ENCODE results near the gene S100A6.
A peak's percentile ranks its signal among the peaks of the same experiment; 100 is the strongest.

Gene S100A6

DNA sequence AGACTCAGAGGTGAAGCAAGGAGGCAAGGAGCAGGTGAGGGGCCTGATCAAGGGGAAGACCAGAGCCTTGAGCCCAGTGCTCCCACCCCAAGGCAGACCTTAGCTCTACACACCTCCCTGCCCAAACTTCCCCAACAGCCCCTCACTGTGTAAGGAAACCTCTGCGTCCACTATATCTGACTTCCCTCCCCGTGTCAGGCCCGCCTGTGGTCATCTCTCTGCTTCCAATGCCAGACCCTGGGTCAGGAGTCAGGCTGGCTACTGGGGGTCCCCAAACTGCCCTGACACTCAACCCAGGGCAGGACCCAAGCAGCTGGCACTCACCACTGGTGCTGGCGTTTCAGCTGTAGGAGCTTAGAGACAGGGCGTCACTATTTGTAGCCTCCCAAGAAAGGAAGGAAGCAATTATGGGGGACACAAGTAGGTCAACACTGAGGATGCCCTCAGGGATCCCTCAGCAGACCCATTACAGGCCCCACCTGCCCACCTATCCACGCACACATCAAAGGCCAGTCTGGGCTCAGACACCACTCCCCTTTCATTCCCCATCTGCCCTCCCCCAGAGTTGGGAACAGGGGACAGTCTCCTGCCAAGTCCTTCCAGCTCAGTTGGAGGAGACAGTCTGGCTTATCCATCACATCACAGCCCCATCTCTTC, 14.1 kb upstream of the S100A6 start:
- no peaks in the 10 kb centered on the region for H3K9me3 ChIP-seq (ENCODE audit: low read length)
- H3K4me3 ChIP-seq (ENCODE audit: low read depth in 1 of 2, low read length in 2 of 2): no peak overlapping the region
- peaks cover 69% of the 10 kb centered on the region for H3K4me1 ChIP-seq (ENCODE audit: insufficient read depth, low read length)
- no peak overlapping the region for H3K27ac ChIP-seq (ENCODE audit: low read depth, low read length)
- no peak overlapping the region for H3K9ac ChIP-seq (ENCODE audit: low read length)
- no peaks in the 10 kb centered on the region for H3K36me3 ChIP-seq (ENCODE audit: insufficient read depth, low read length)
- no peaks in the 10 kb centered on the region for H3K27me3 ChIP-seq (ENCODE audit: control insufficient read depth in 1 of 2, insufficient read depth in 2 of 2, low read length in 2 of 2)

DNA sequence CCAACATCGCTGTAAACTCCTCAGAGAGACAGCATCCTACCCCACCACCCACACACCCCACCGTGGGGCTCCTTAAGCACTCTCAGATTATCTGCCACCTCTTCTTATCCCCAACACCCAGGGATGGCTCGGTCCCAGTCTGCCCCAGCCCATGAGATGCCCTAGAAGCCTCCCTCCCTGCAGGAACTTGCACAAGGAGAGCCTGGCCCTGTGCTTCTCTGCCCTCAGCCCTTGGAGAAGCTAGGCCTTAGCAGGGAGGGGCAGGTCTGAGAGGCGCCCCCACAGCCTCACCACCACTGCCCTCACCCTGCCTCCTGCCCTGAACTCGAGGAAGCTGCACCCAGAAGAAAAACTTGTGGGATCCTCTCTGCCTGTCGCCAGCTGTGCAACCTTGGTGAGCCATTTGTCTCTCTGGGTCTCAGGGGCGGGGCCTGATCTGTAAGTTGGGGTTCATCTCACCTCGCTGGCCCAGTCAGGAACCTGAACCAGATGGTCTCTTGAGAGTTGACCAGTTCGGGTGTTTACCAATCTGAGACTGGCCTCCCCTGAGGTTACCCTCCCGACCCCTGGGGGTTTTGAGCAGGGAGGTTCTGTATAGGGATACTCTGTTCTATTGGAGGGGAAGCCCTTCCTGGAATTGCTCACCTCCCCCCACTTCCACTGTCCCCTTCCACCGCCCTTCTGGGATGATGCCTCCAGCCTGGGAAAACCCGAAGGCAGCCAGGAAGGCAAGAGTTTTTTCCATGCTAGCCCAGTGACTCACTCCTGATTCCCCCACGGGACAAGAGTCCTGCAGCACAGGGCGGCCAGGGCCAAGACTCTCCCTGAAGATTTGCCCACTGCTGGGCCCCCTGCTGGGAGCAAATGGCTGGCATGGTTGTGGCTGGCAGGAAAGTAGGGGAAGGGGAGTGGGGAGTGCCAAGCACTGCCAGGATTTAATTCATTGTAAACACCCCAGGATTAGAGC, 13.2 kb upstream of the S100A6 start, which contains the start of gene S100A3:
S100A3 (minus strand) TSS at position 537 of the 967 bp plus-strand sequence. CDS start 773 bp downstream, outside the sequence.
- no peak within 1 kb of the TSS for H3K9ac ChIP-seq (ENCODE audit: low read length)
- peaks cover 70% of the 10 kb centered on the region for H3K4me1 ChIP-seq (ENCODE audit: insufficient read depth, low read length)

DNA sequence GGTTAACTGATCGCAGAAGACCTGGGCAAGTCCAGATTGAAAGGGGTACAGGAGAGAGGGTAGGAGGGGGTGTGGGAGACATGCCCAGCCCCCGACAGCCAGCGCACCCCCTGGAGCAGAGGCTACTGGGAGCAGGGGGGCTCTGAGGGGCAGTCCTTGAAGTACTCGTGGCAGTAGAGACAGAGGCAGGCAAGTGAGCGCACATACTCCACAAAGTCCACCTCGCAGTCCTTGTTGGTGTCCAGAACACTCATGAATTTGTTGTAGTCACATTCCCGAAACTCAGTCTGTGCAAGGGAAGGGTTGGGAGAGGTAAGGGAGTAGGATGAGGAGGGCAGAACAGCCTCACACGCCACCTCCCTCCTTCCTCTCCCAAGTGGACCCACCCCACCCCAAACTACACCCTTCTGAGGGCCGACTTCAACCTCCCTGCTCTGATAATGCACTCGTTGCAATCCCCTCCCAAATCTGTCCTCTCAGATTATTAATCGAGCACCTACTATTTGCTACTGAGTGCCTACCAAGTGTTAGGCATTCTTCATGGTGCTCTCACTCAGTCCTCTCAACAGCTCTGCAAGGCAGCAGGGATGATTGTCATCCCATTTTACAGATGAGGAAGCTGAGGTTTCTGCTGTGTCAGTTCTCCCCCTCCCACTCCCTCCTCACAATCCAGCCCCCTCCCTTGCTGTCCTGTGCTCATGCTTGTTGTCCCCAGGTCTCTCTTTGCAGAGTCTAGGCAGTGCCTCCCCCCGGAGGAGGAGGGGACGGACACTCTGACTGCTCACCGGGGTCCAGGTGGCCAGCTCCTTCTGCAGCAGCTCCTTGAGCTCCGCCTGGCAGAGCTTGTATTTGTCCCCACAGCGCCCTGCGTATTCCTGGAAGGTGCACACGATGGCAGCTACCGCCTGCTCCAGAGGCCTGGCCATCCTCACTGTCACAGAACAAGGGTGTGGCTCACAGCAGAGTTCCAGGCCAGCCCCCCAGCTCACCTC, 12.1 kb upstream of the S100A6 start:
- H3K36me3 ChIP-seq (ENCODE audit: insufficient read depth, low read length): peaks cover 13% of the 10 kb centered on the region
- H3K9me3 ChIP-seq (ENCODE audit: low read length): no peaks in the 10 kb centered on the region
- H3K27ac ChIP-seq (ENCODE audit: low read depth, low read length): no peak overlapping the region
- H3K4me1 ChIP-seq (ENCODE audit: insufficient read depth, low read length): peaks cover 75% of the 10 kb centered on the region
- H3K4me3 ChIP-seq (ENCODE audit: low read depth in 1 of 2, low read length in 2 of 2): peak overlapping the region in 1 of 2 donors; percentile 29
- H3K9ac ChIP-seq (ENCODE audit: low read length): no peak overlapping the region
- H3K27me3 ChIP-seq (ENCODE audit: control insufficient read depth in 1 of 2, insufficient read depth in 2 of 2, low read length in 2 of 2): no peaks in the 10 kb centered on the region

More for the DNA sequence above, 13.2 kb upstream of the S100A6 start, which contains the start of gene S100A3:
- H3K4me3 ChIP-seq (ENCODE audit: low read depth in 1 of 2, low read length in 2 of 2): peak within 1 kb of the TSS in 1 of 2 donors; percentile 29
- H3K9me3 ChIP-seq (ENCODE audit: low read length): no peaks in the 10 kb centered on the region
- H3K27me3 ChIP-seq (ENCODE audit: control insufficient read depth in 1 of 2, insufficient read depth in 2 of 2, low read length in 2 of 2): no peaks in the 10 kb centered on the region
- peaks cover 4% of the 10 kb centered on the region for H3K36me3 ChIP-seq (ENCODE audit: insufficient read depth, low read length)
- no peak within 1 kb of the TSS for H3K27ac ChIP-seq (ENCODE audit: low read depth, low read length)

DNA sequence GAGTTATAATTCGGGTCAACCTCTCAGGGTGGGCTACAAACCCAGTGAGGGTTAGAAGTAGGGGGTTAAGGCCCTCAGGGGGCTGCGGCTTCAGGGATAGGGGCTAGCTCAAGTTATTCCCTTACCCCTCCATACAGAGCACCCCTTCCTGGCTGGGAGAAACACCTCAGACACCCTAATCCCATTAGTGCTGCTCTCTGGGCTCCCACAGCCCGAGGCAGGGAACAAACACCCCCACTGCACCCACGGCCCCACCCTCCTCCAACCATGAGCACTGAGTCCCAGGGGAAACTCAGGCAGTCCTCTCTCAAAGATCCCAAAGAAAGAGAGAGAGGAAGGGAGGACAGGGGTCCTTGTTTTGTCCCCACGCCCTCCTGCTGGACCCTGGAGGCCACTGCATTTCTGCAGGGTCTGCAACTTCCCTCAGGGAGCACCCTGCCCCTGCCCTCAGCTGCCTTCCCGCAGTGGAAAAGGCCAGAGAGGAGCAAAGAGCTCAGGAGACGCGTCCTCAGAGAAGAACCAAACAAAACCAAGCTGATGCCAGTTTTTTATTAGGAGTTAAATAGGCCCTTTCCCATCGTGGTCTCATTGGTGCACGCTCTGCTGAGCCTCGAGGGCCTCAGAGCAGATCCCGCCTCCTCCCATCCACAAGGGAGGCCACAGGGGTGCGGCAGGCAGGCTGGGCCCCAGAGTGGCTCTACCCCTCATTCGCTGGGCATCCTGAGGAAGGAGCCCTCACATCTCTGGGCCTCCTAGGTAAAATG, 11.2 kb upstream of the S100A6 start:
- H3K9ac ChIP-seq (ENCODE audit: low read length): peak overlapping the region; percentile 59
- no peak overlapping the region for H3K27ac ChIP-seq (ENCODE audit: low read depth, low read length)
- no peaks in the 10 kb centered on the region for H3K27me3 ChIP-seq (ENCODE audit: control insufficient read depth in 1 of 2, insufficient read depth in 2 of 2, low read length in 2 of 2)
- peaks cover 13% of the 10 kb centered on the region for H3K36me3 ChIP-seq (ENCODE audit: insufficient read depth, low read length)
- H3K4me1 ChIP-seq (ENCODE audit: insufficient read depth, low read length): peaks cover 84% of the 10 kb centered on the region
- peak overlapping the region in 1 of 2 donors; percentile 64 for H3K4me3 ChIP-seq (ENCODE audit: low read depth in 1 of 2, low read length in 2 of 2)
- no peaks in the 10 kb centered on the region for H3K9me3 ChIP-seq (ENCODE audit: low read length)

DNA sequence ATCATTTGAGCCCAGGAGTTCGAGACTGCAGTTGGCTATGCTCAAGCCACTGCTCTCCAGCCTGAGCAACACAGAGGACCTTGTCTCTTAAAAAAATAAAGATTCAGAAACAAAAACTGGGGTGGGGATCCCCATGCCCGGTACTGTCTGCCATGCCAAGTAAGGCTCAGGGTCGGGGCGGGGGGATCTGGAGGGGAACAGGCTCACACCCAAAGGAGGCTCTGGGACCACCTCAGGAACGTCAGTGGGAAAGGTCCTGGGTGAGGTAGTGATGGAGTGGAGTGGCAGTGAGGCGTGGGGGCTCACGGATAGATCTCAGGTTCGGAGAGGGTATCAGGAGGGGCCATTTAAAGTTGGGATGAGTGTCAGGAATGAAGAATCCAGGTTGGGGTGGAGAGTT, 10.6 kb upstream of the S100A6 start:
- H3K27ac ChIP-seq (ENCODE audit: low read depth, low read length): peak overlapping the region; percentile 65
- H3K36me3 ChIP-seq (ENCODE audit: insufficient read depth, low read length): peaks cover 13% of the 10 kb centered on the region
- H3K9ac ChIP-seq (ENCODE audit: low read length): peak overlapping the region; percentile 59
- peaks cover 84% of the 10 kb centered on the region for H3K4me1 ChIP-seq (ENCODE audit: insufficient read depth, low read length)
- H3K9me3 ChIP-seq (ENCODE audit: low read length): no peaks in the 10 kb centered on the region
- no peaks in the 10 kb centered on the region for H3K27me3 ChIP-seq (ENCODE audit: control insufficient read depth in 1 of 2, insufficient read depth in 2 of 2, low read length in 2 of 2)
- peak overlapping the region in 1 of 2 donors; percentile 64 for H3K4me3 ChIP-seq (ENCODE audit: low read depth in 1 of 2, low read length in 2 of 2)

DNA sequence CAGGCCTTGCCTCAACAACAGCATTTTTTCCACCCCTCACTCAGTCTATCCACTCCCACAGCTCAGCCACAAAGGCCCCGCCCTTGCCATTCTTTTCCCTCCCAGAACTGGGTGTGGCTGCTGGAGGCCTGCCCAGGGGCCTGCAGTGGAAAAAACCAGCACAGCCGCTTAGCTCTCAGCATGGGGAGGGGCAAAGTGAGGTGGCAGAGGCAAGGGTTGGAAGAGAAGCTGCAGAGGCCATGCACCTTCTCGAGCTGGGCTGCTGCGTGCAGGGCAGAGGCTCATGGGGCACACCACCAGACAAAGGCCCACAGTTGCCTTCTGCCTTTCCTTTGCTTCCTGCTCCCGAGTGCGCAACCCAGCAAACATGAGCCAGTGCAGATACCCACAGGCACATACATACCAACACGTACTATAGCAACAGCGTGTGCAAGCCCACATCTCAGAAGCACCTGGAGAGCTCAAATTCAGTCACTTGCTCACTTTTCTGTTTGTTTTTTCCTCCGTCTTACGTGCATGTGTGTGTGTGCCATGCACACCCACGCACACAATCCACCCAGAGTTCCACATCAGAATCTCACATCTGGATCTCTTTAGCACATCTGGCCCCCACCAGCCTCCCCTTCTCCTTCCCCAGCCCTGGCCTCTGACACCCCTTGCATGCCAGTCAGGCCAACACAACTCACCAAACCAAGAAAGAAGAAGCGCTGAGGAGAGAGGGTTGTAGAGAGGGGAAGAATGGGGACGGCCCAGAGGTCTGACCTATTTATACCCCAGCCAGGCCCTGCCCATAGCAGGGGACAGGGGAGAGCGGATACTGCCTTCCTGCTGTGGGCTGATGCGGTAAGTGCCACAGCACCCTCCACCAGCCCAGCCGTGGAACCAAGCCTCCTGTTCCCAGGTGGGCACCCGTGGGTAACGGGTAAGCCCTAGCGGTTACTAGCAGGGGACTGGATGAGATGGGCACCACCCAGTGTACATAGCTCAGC, 9.6 kb upstream of the S100A6 start, which contains the start of gene S100A4:
S100A4 (minus strand) TSS at position 740 of the 989 bp plus-strand sequence. CDS start 1,012 bp downstream, outside the sequence.
- Histone ChIP-seq H3K4me1 (ENCODE audit: insufficient read depth, low read length) (peaks cover 82% of the 10 kb centered on the region), H3K4me3 (ENCODE audit: low read depth in 1 of 2, low read length in 2 of 2) (peak within 1 kb of the TSS; percentile 34 to 64)

DNA sequence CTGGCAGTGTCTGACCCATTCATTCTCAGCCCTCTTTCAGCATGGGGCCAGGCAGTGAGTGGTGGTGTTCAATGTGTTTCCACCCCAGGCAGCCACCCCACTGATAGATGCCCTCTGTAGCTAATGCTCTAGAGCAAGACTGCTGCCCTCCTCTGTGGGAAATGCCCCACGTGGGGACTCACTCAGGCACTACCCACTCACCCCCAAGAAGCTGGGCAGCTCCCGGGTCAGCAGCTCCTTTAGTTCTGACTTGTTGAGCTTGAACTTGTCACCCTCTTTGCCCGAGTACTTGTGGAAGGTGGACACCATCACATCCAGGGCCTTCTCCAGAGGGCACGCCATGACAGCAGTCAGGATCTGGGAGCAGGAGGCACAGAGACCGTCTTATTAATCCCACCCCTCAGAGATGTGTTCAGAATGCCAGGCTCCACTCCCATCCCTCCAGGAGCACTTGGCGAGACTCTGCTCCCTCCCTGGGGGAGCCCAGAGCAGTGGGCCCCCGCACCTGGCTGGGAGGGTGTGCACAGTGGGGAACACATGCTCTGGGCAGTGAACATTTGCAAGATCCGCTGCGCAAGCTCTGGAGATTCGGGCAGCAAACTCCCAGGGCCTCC, 8.8 kb upstream of the S100A6 start:
- no peaks in the 10 kb centered on the region for H3K27me3 ChIP-seq (ENCODE audit: control insufficient read depth in 1 of 2, insufficient read depth in 2 of 2, low read length in 2 of 2)
- peaks cover 13% of the 10 kb centered on the region for H3K36me3 ChIP-seq (ENCODE audit: insufficient read depth, low read length)
- H3K27ac ChIP-seq (ENCODE audit: low read depth, low read length): peak overlapping the region; percentile 65
- peaks cover 74% of the 10 kb centered on the region for H3K4me1 ChIP-seq (ENCODE audit: insufficient read depth, low read length)
- peak overlapping the region; percentile 59 for H3K9ac ChIP-seq (ENCODE audit: low read length)
- peak overlapping the region; percentile 34 to 64 for H3K4me3 ChIP-seq (ENCODE audit: low read depth in 1 of 2, low read length in 2 of 2)
- H3K9me3 ChIP-seq (ENCODE audit: low read length): no peaks in the 10 kb centered on the region

More for the DNA sequence above, 9.6 kb upstream of the S100A6 start, which contains the start of gene S100A4:
- Histone ChIP-seq H3K9ac (ENCODE audit: low read length) (peak within 1 kb of the TSS; percentile 59), H3K9me3 (ENCODE audit: low read length) (no peaks in the 10 kb centered on the region), H3K36me3 (ENCODE audit: insufficient read depth, low read length) (peaks cover 13% of the 10 kb centered on the region), H3K27me3 (ENCODE audit: control insufficient read depth in 1 of 2, insufficient read depth in 2 of 2, low read length in 2 of 2) (no peaks in the 10 kb centered on the region), H3K27ac (ENCODE audit: low read depth, low read length) (peak within 1 kb of the TSS; percentile 65)

DNA sequence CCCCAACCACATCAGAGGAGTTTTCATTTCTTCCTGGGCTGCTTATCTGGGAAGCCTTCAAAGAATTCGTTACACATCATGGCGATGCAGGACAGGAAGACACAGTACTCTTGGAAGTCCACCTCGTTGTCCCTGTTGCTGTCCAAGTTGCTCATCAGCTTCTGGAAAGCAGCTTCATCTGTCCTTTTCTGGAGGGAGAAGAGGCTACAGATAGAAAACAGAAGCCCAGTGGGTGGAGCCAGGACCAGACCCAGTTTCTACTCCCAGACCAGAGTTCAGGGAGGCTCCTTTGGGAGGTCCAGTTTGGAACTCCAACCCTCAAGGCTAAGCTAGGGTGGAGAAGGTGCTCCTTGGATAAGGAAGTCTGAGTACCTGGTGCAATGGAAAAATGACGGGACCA, 7.9 kb upstream of the S100A6 start:
- Histone ChIP-seq H3K4me3 (ENCODE audit: low read depth in 1 of 2, low read length in 2 of 2) (peak overlapping the region in 1 of 2 donors; percentile 64), H3K27me3 (ENCODE audit: control insufficient read depth in 1 of 2, insufficient read depth in 2 of 2, low read length in 2 of 2) (no peaks in the 10 kb centered on the region), H3K36me3 (ENCODE audit: insufficient read depth, low read length) (peaks cover 13% of the 10 kb centered on the region), H3K27ac (ENCODE audit: low read depth, low read length) (peak overlapping the region; percentile 14), H3K4me1 (ENCODE audit: insufficient read depth, low read length) (peaks cover 66% of the 10 kb centered on the region), H3K9me3 (ENCODE audit: low read length) (no peaks in the 10 kb centered on the region), H3K9ac (ENCODE audit: low read length) (peak overlapping the region; percentile 59)
